ENCODE data around the gene GLRX.

DNA sequence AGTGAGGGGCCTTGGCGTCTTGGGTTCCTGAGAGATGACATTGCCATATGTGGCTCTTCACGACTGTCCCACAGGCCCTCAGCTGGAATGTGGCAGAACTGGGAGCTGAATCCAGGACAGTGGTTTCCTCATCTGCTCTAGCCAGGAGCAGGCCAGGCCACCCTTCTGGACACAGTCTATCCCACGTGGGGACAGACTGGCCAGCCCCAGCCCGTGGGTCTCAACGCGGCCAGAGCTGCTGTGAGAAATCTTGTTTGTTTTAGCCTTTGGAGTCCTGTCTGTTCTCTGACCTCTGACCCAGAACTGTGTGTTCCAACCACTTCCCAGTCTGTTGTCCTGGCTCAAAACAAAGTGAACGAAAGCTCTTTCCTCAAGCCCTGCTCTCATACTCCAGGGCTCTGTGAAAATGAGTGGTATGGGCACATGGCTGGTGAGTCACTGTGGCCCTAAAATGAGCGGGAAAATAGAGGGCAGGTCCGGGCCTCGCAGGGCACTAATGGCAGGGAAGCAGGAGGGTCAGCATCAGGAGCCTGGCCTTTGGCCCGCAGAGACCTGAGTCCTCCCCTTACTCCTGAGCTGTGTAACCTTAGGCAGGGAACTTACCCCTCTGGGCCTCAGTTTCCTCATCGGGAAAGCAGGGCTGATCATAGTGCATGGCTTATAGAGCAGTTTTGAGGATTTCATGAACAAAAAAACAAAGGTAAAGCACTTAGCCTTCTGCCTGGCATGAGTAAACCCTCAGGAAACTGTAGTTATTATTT is 34.8 kb upstream of the GLRX start:
- TF ChIP-seq CTCF (IDR thresholded peaks at IDR 0.05) = no peak
- TF ChIP-seq POLR2A (IDR thresholded peaks at IDR 0.05) = peak in 1 of 3 donors; percentile 27
